ENCODE data around the gene ANTXR2. TPM values are rescaled to one million over a fixed set of nuclear protein-coding genes. Genes with fewer than 3 reads are reported as not detected.

ANTXR2 gene
- total and polyA plus RNA-seq, 2 of the 8 experiments (the other 6 are each of a cell fraction or from before 2014, with no cell fraction given), result 1.1 to 7.5 TPM

- no peak overlapping the region for H3K23ac ChIP-seq (ENCODE audit: insufficient read length)
- no peak overlapping the region for H2AK5ac ChIP-seq (ENCODE audit: low read depth, low read length)
- no peak overlapping the region for H2AFZ ChIP-seq (ENCODE audit: low read length)
- H3K4me3 ChIP-seq (ENCODE audit: extremely low read depth in 1 of 4, insufficient read depth in 2 of 4, low read depth in 3 of 4, low read length in 4 of 4), result no peak overlapping the region
- H2BK20ac ChIP-seq (ENCODE audit: low read length), result no peak overlapping the region
- ChIA-PET CTCF (ENCODE audit: partially characterized antibody) (no interaction called here), POLR2A (ENCODE audit: partially characterized antibody) (no interaction called here)
- H2BK15ac ChIP-seq (ENCODE audit: low read length), result no peak overlapping the region
- no peaks in the 10 kb centered on the region for H3K79me2 ChIP-seq (ENCODE audit: control insufficient read depth in 1 of 2, insufficient read depth in 2 of 2, low read length in 2 of 2)
- FAIRE-seq (no peak), DNase-seq (ENCODE audit: low read depth in 1 of 2, low spot score in 2 of 2) (no peak)
- peaks cover 0 to 2% of the 10 kb centered on the region in 2 experiments; a peak in 1 of 4 replicates for H3K9me3 ChIP-seq (ENCODE audit: insufficient read depth in 2 of 2, low read depth in 1 of 2, low read length in 1 of 2)
- no peak overlapping the region for H3K27ac ChIP-seq (ENCODE audit: low read depth, low read length)
- no peak overlapping the region for H4K5ac ChIP-seq (ENCODE audit: insufficient read length, low read depth, low read length)
- H3K4me2 ChIP-seq (ENCODE audit: insufficient read depth in 1 of 2, low read depth in 2 of 2, low read length in 2 of 2), result no peak overlapping the region
- H3K56ac ChIP-seq (replicated peaks; ENCODE audit: insufficient read length, low read depth, low read length), result no peak overlapping the region
- no peaks in the 10 kb centered on the region for H3K4me1 ChIP-seq (replicated peaks in 1 of 4; ENCODE audit: control insufficient read depth in 3 of 4, insufficient read depth in 4 of 4, low read length in 3 of 4)
- H2BK120ac ChIP-seq (replicated peaks; ENCODE audit: low read depth, low read length), result no peak overlapping the region
- H4K91ac ChIP-seq (replicated peaks; ENCODE audit: insufficient read length, low read length), result no peak overlapping the region
- H2BK5ac ChIP-seq (ENCODE audit: low read depth, low read length), result no peak overlapping the region
- H4K20me1 ChIP-seq (replicated peaks in 1 of 2; ENCODE audit: control insufficient read depth in 1 of 2, insufficient read depth in 2 of 2, low read length in 2 of 2), result no peaks in the 10 kb centered on the region
- no peaks in the 10 kb centered on the region for H3K23me2 ChIP-seq (ENCODE audit: low read depth, low read length)
- no peak overlapping the region for H4K8ac ChIP-seq (ENCODE audit: extremely low read depth, insufficient read depth, low read length)
- H3K4ac ChIP-seq (replicated peaks; ENCODE audit: insufficient read length, low read depth, low read length), result no peak overlapping the region
- H3K36me3 ChIP-seq (ENCODE audit: control insufficient read depth in 2 of 4, insufficient read depth in 4 of 4, low read length in 3 of 4), result no peaks in the 10 kb centered on the region; a peak in 1 of 8 replicates
- TF ChIP-seq, protein P1, sequence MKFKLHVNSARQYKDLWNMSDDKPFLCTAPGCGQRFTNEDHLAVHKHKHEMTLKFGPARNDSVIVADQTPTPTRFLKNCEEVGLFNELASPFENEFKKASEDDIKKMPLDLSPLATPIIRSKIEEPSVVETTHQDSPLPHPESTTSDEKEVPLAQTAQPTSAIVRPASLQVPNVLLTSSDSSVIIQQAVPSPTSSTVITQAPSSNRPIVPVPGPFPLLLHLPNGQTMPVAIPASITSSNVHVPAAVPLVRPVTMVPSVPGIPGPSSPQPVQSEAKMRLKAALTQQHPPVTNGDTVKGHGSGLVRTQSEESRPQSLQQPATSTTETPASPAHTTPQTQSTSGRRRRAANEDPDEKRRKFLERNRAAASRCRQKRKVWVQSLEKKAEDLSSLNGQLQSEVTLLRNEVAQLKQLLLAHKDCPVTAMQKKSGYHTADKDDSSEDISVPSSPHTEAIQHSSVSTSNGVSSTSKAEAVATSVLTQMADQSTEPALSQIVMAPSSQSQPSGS (IDR thresholded peaks at IDR 0.05; ENCODE audit: low read length), result no peak
- TF ChIP-seq SP2 (IDR thresholded peaks at IDR 0.05; ENCODE audit: low read length) (no peak), SIN3A (conservative IDR thresholded peaks at IDR 0.05 in 1 of 2, IDR thresholded peaks at IDR 0.05 in 1 of 2; ENCODE audit: low read depth in 1 of 2, low read length in 2 of 2) (no peak), NANOG (IDR thresholded peaks at IDR 0.05; ENCODE audit: insufficient read depth, low read depth, low read length, poor library complexity, severe bottlenecking) (no peak), CTBP2 (IDR thresholded peaks at IDR 0.05; ENCODE audit: borderline replicate concordance, insufficient read depth, insufficient read length, low read length) (no peak), CHD1 (IDR thresholded peaks at IDR 0.05; ENCODE audit: low read depth, low read length) (no peak), HDAC6 (IDR thresholded peaks at IDR 0.05; ENCODE audit: low read depth, low read length) (no peak), SP1 (IDR thresholded peaks at IDR 0.05; ENCODE audit: low read depth, low read length) (no peak), ASH2L (IDR thresholded peaks at IDR 0.05; ENCODE audit: low read length) (no peak), HDAC2 (IDR thresholded peaks at IDR 0.05; ENCODE audit: borderline replicate concordance in 1 of 2, low read depth in 2 of 2, low read length in 2 of 2) (no peak), RNF2 (IDR thresholded peaks at IDR 0.05; ENCODE audit: borderline replicate concordance, low read depth, low read length, missing control alignments, poor library complexity, severe bottlenecking) (no peak), CBX8 (IDR thresholded peaks at IDR 0.05; ENCODE audit: borderline replicate concordance, low read depth, low read length) (no peak), KDM5A (IDR thresholded peaks at IDR 0.05; ENCODE audit: low read length) (no peak)
- no peak overlapping the region for H3K14ac ChIP-seq (ENCODE audit: insufficient read length)
- H3K79me1 ChIP-seq (ENCODE audit: low read depth, low read length), result no peaks in the 10 kb centered on the region
- H3K9ac ChIP-seq (replicated peaks in 1 of 4; ENCODE audit: extremely low read depth in 1 of 4, low read depth in 3 of 4, low read length in 3 of 4), result no peak overlapping the region
- no peak overlapping the region for H2BK12ac ChIP-seq (ENCODE audit: low read depth, low read length)
- H3K18ac ChIP-seq (ENCODE audit: extremely low read depth, low read length), result no peak overlapping the region
- no peaks in the 10 kb centered on the region for H3K27me3 ChIP-seq (replicated peaks in 1 of 4; ENCODE audit: control insufficient read depth in 3 of 4, extremely low read depth in 1 of 4, insufficient read depth in 3 of 4, low read length in 3 of 4)
These were observed 38.2 kb upstream of the ANTXR2 start for GRCh38 chr4:80111276-80111675.

All from H1 (cell line).